WI38 (cell line): ENCODE data around the gene CFAP68.

ENCODE experiments used
- H3K4me3 ChIP-seq: 2 replicates; pipeline ENCODE4 v1.5.1; 2011; ENCODE audit warnings: low read depth, mild to moderate bottlenecking, control low read depth, low read length
- TF ChIP-seq, protein P1 (sequence below): IDR thresholded peaks from 2 replicates; pipeline ENCODE4 v1.5.1; 2012; ENCODE audit warnings: low read depth, mild to moderate bottlenecking, control low read depth, low read length

Gene CFAP68

DNA sequence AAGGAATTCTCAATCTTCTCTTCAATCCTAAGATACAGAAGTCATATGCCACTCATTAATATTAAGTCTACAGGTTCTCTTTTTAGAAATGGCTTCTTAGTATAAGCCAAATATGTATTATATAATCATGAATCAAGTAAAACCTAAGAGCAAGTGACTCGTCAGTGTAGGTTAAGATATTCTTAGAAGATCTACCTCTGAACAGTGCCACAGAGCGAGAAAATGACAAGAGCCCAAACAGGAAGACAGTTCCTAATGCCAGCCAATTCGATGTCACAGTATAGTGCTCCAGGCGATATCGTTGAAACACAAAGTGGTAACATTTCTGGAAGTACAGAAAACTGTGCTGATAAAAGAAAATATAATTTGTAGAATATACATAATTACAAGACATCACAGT, 41.3 kb upstream of the CFAP68 start:
- H3K4me3 ChIP-seq: no peak overlapping the region
- TF ChIP-seq, protein P1, sequence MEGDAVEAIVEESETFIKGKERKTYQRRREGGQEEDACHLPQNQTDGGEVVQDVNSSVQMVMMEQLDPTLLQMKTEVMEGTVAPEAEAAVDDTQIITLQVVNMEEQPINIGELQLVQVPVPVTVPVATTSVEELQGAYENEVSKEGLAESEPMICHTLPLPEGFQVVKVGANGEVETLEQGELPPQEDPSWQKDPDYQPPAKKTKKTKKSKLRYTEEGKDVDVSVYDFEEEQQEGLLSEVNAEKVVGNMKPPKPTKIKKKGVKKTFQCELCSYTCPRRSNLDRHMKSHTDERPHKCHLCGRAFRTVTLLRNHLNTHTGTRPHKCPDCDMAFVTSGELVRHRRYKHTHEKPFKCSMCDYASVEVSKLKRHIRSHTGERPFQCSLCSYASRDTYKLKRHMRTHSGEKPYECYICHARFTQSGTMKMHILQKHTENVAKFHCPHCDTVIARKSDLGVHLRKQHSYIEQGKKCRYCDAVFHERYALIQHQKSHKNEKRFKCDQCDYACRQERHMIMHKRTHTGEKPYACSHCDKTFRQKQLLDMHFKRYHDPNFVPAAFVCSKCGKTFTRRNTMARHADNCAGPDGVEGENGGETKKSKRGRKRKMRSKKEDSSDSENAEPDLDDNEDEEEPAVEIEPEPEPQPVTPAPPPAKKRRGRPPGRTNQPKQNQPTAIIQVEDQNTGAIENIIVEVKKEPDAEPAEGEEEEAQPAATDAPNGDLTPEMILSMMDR: no peak

GRCh38 chr11:111840143-111840542, 39.2 kb upstream of the CFAP68 start:
- H3K4me3 ChIP-seq: no peak overlapping the region
- TF ChIP-seq, protein P1: no peak

DNA sequence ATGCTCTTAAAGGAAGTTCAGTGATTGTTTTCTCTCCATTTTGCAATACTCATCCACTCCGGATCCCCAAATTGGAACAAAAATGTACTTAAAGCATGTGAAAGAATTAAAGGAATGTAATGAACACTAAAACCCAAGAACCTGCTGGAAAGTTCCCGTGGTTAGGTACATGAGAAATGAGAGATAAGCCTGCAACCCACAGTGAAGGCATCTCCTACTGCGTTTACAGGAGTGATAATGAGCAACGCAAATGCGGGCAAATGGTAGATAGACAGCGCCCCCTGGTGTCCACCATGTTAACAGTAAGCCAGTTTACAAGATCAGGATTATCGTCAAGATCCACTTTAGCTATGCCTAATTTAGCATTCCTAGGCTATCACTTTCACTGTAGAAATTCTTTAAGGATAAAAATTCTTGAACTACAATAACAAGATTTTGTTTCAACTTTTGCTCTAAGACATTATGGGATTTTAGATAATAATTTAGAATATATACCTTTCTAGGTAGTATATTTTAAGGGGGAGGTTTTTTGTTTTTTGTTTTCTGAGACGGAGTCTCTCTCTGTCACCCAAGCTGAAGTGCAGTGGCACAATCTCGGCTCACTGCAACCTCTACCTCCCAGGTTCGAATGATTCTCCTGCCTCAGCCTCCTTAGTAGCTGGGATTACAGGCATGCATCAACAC, 37.8 kb upstream of the CFAP68 start:
- H3K4me3 ChIP-seq: no peak overlapping the region
- TF ChIP-seq, protein P1: peak; percentile 58

- TF ChIP-seq, protein P1: no peak
Observed at GRCh38 chr11:111843661-111844060, 35.7 kb upstream of the CFAP68 start.

DNA sequence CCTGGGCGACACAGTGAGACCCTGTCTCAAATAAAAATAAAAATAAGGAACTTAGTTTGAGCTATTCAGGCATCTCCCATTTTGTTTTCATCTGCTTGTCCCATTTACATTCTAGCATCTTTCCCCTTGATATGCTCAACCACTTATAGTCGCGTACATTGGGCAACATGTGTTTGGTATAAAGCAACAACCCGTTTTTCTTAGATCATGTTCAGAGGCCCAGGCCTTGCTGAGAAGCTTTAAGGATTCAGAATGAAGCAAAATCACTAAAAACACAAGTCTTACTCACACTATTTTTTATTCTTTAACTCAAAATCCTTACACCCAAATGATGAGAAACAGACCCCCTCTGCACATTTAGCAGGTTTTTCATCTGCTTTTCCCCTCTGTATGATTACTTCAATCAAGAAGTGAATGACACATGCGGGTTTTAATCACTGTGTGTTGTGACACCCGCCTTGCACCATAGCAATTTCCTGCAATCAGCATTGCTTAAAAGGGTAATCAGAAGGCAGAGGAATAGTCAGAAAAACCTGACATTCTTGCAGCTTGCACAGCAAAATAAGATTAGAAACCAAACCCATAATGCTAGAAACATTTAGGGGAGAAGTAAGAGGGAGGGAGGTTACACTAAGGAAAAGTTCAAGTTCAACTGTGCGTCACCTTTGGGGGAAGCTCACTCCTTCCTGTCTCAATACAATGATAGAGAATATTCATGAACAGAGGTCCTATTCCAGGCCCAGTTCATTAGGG, 33.9 kb upstream of the CFAP68 start:
- TF ChIP-seq, protein P1: no peak
- H3K4me3 ChIP-seq: no peak overlapping the region

More at GRCh38 chr11:111843661-111844060, 35.7 kb upstream of the CFAP68 start:
- no peak overlapping the region for H3K4me3 ChIP-seq

GRCh38 chr11:111846063-111846462, 33.3 kb upstream of the CFAP68 start:
- TF ChIP-seq, protein P1: no peak
- H3K4me3 ChIP-seq: no peak overlapping the region

DNA sequence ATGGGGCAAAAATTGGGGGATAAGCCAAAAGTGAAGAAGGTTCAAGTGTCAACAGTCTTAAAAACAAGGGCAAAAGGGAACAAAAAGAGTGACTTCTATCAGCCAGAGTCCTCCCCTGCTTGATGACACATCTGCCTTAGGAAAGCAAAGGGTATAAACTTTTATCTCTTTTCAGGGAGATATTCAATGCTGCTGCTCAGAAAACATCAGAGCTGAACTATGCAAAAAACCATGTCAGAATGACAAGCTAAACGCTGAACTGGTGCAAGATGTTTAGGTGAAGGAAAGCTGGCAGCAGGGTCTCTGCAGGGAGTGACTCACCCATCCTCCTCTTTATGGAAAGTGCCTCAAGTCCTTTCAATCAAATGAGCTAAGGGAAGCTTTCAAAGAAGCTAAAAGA, 32.7 kb upstream of the CFAP68 start:
- TF ChIP-seq, protein P1: no peak
- H3K4me3 ChIP-seq: no peak overlapping the region
